Measurements from ENCODE around the gene GASK1A. TPM values are rescaled to one million over a fixed set of nuclear protein-coding genes. Genes with fewer than 3 reads are reported as not detected.

The GASK1A gene
- total and polyA plus RNA-seq, 2 donors (not counting 1 experiment from before 2014, with no cell fraction given) = 0.14 to 1.8 TPM

GRCh38 chr3:43015991-43016865, 37.1 kb downstream of the GASK1A start:
- H3K4me3 ChIP-seq (replicated peaks in 1 of 4; ENCODE audit: control extremely low read depth in 1 of 4, insufficient read depth in 1 of 4, low read depth in 3 of 4, low read length in 4 of 4) = no peak overlapping the region
- H3K4me2 ChIP-seq (ENCODE audit: extremely low read depth, insufficient read depth, low read length) = no peak overlapping the region
- no peaks in the 10 kb centered on the region for H4K20me1 ChIP-seq (ENCODE audit: control insufficient read depth, extremely low read depth, insufficient read depth, low read length)
- H2AFZ ChIP-seq (ENCODE audit: low read length) = no peak overlapping the region
- H3K36me3 ChIP-seq (ENCODE audit: control insufficient read depth, insufficient read depth, low read length) = no peaks in the 10 kb centered on the region
- no peaks in the 10 kb centered on the region for H3K4me1 ChIP-seq (ENCODE audit: control insufficient read depth, extremely low read depth, insufficient read depth, low read length)
- TF ChIP-seq EZH2 (IDR thresholded peaks at IDR 0.05; ENCODE audit: low read length, missing control alignments) (no peak), CTCF (conservative IDR thresholded peaks at IDR 0.05 in 1 of 2, IDR thresholded peaks at IDR 0.05 in 1 of 2; ENCODE audit: low read depth in 1 of 2, low read length in 2 of 2) (no peak)
- no peak for DNase-seq (ENCODE audit: low read depth in 2 of 2)
- no peaks in the 10 kb centered on the region for H3K27me3 ChIP-seq (ENCODE audit: control insufficient read depth, insufficient read depth, low read length)
- H3K79me2 ChIP-seq (ENCODE audit: control insufficient read depth, insufficient read depth, low read length) = no peaks in the 10 kb centered on the region
- H3K27ac ChIP-seq (ENCODE audit: insufficient read depth, low read length) = no peak overlapping the region
- no peaks in the 10 kb centered on the region for H3K9me3 ChIP-seq (ENCODE audit: control insufficient read depth, insufficient read depth, low read depth, low read length)
- H3K9ac ChIP-seq (ENCODE audit: insufficient read depth, low read length) = no peak overlapping the region

GRCh38 chr3:43017004-43017403, 37.9 kb downstream of the GASK1A start:
- TF ChIP-seq CTCF (conservative IDR thresholded peaks at IDR 0.05 in 1 of 2, IDR thresholded peaks at IDR 0.05 in 1 of 2; ENCODE audit: low read depth in 1 of 2, low read length in 2 of 2) (no peak), EZH2 (IDR thresholded peaks at IDR 0.05; ENCODE audit: low read length, missing control alignments) (no peak)
- no peak overlapping the region for H3K9ac ChIP-seq (ENCODE audit: insufficient read depth, low read length)
- no peaks in the 10 kb centered on the region for H3K9me3 ChIP-seq (ENCODE audit: control insufficient read depth, insufficient read depth, low read depth, low read length)

GRCh38 chr3:43017593-43018195, 38.6 kb downstream of the GASK1A start:
- H3K79me2 ChIP-seq (ENCODE audit: control insufficient read depth, insufficient read depth, low read length) = no peaks in the 10 kb centered on the region
- H3K9ac ChIP-seq (ENCODE audit: insufficient read depth, low read length) = no peak overlapping the region
- no peak for TF ChIP-seq EZH2 (IDR thresholded peaks at IDR 0.05; ENCODE audit: low read length, missing control alignments)
- TF ChIP-seq CTCF (conservative IDR thresholded peaks at IDR 0.05 in 1 of 2, IDR thresholded peaks at IDR 0.05 in 1 of 2; ENCODE audit: low read depth in 1 of 2, low read length in 2 of 2) = no peak
- H4K20me1 ChIP-seq (ENCODE audit: control insufficient read depth, extremely low read depth, insufficient read depth, low read length) = no peaks in the 10 kb centered on the region
- H3K27me3 ChIP-seq (ENCODE audit: control insufficient read depth, insufficient read depth, low read length) = no peaks in the 10 kb centered on the region
- no peak for DNase-seq (ENCODE audit: low read depth in 2 of 2)
- H3K4me1 ChIP-seq (ENCODE audit: control insufficient read depth, extremely low read depth, insufficient read depth, low read length) = no peaks in the 10 kb centered on the region
- H2AFZ ChIP-seq (ENCODE audit: low read length) = no peak overlapping the region
- no peak overlapping the region for H3K4me2 ChIP-seq (ENCODE audit: extremely low read depth, insufficient read depth, low read length)
- no peak overlapping the region for H3K27ac ChIP-seq (ENCODE audit: insufficient read depth, low read length)
- H3K9me3 ChIP-seq (ENCODE audit: control insufficient read depth, insufficient read depth, low read depth, low read length) = no peaks in the 10 kb centered on the region
- H3K4me3 ChIP-seq (replicated peaks in 1 of 4; ENCODE audit: control extremely low read depth in 1 of 4, insufficient read depth in 1 of 4, low read depth in 3 of 4, low read length in 4 of 4) = no peak overlapping the region
- no peaks in the 10 kb centered on the region for H3K36me3 ChIP-seq (ENCODE audit: control insufficient read depth, insufficient read depth, low read length)

More at GRCh38 chr3:43017004-43017403, 37.9 kb downstream of the GASK1A start:
- no peak overlapping the region for H3K27ac ChIP-seq (ENCODE audit: insufficient read depth, low read length)
- DNase-seq (ENCODE audit: low read depth in 2 of 2) = no peak
- no peaks in the 10 kb centered on the region for H4K20me1 ChIP-seq (ENCODE audit: control insufficient read depth, extremely low read depth, insufficient read depth, low read length)
- H2AFZ ChIP-seq (ENCODE audit: low read length) = no peak overlapping the region
- H3K4me3 ChIP-seq (replicated peaks in 1 of 4; ENCODE audit: control extremely low read depth in 1 of 4, insufficient read depth in 1 of 4, low read depth in 3 of 4, low read length in 4 of 4) = no peak overlapping the region
- H3K27me3 ChIP-seq (ENCODE audit: control insufficient read depth, insufficient read depth, low read length) = no peaks in the 10 kb centered on the region
- no peaks in the 10 kb centered on the region for H3K79me2 ChIP-seq (ENCODE audit: control insufficient read depth, insufficient read depth, low read length)
- no peaks in the 10 kb centered on the region for H3K36me3 ChIP-seq (ENCODE audit: control insufficient read depth, insufficient read depth, low read length)
- no peak overlapping the region for H3K4me2 ChIP-seq (ENCODE audit: extremely low read depth, insufficient read depth, low read length)
- no peaks in the 10 kb centered on the region for H3K4me1 ChIP-seq (ENCODE audit: control insufficient read depth, extremely low read depth, insufficient read depth, low read length)

Measured in fibroblast of lung (primary cell).